ENCODE results near the gene ZNHIT3. TPM values are rescaled to one million over a fixed set of nuclear protein-coding genes. Genes with fewer than 3 reads are reported as not detected.
"Not testable (repeated sequence)": the region's sequence is repeated elsewhere in the genome, so short reads cannot be mapped to it uniquely, and the experiment has no call there.

ZNHIT3 gene
- total RNA-seq, 3 donors from 2014 or later, result 19.0 to 33.7 (median 29.3) TPM

GRCh38 chr17:36505171-36505570 lies 18.7 kb downstream of the ZNHIT3 start:
- H3K4me1 ChIP-seq, result no peaks in the 10 kb centered on the region
- no peaks in the 10 kb centered on the region for H3K9me3 ChIP-seq
- TF ChIP-seq, protein P1, sequence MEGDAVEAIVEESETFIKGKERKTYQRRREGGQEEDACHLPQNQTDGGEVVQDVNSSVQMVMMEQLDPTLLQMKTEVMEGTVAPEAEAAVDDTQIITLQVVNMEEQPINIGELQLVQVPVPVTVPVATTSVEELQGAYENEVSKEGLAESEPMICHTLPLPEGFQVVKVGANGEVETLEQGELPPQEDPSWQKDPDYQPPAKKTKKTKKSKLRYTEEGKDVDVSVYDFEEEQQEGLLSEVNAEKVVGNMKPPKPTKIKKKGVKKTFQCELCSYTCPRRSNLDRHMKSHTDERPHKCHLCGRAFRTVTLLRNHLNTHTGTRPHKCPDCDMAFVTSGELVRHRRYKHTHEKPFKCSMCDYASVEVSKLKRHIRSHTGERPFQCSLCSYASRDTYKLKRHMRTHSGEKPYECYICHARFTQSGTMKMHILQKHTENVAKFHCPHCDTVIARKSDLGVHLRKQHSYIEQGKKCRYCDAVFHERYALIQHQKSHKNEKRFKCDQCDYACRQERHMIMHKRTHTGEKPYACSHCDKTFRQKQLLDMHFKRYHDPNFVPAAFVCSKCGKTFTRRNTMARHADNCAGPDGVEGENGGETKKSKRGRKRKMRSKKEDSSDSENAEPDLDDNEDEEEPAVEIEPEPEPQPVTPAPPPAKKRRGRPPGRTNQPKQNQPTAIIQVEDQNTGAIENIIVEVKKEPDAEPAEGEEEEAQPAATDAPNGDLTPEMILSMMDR (IDR thresholded peaks at IDR 0.05), result no peak
- no peak for TF ChIP-seq POLR2AphosphoS5 (IDR thresholded peaks at IDR 0.05)
- no peak for TF ChIP-seq POLR2A (IDR thresholded peaks at IDR 0.05)
- intact Hi-C loops (cut with DNase I; ENCODE audit: low total_unique reads), result no loop called here
- DNase-seq (ENCODE audit: low spot score in 2 of 2), result no peak
- no peaks in the 10 kb centered on the region for H3K36me3 ChIP-seq
- no peak overlapping the region for H3K27ac ChIP-seq
- no peaks in the 10 kb centered on the region for H3K27me3 ChIP-seq
- H3K4me3 ChIP-seq, result no peak overlapping the region

DNA sequence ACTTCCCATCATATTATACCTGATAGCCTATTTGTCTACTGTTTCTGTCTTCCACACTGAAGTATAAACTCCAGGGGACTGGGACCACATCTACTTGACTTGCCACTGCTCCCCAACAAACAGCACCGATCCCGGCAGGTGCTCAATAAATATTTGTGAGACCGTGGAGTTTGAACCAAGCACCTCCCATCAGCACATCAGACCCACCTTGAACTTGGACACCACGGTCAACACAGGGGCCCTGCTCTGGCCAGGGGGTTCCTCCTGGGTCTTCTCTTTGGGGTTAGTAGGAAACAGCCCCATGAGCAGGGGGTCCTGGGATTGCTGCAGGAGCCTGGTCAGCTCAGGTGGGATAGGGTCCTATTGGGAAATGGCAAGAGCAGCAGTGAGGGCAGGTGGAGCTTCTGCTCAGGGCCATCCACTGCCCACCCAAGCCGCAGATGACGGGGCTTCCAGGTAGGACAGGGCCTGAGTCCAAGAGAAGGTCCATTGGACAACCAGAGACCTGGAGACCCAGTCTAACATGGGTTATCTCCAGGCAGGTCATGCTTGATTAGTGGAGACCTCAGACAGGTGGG lies 19.9 kb downstream of the ZNHIT3 start:
- Histone ChIP-seq H3K36me3 (no peaks in the 10 kb centered on the region), H3K4me1 (no peaks in the 10 kb centered on the region), H3K27me3 (no peaks in the 10 kb centered on the region), H3K27ac (no peak overlapping the region), H3K9me3 (no peaks in the 10 kb centered on the region), H3K4me3 (no peak overlapping the region)
- no peak for TF ChIP-seq POLR2A (IDR thresholded peaks at IDR 0.05)
- TF ChIP-seq, protein P1 (IDR thresholded peaks at IDR 0.05), result no peak
- no peak for TF ChIP-seq POLR2AphosphoS5 (IDR thresholded peaks at IDR 0.05)
- intact Hi-C loops (cut with DNase I; ENCODE audit: low total_unique reads), result no loop called here
- no peak for DNase-seq (ENCODE audit: low spot score in 2 of 2)

DNA sequence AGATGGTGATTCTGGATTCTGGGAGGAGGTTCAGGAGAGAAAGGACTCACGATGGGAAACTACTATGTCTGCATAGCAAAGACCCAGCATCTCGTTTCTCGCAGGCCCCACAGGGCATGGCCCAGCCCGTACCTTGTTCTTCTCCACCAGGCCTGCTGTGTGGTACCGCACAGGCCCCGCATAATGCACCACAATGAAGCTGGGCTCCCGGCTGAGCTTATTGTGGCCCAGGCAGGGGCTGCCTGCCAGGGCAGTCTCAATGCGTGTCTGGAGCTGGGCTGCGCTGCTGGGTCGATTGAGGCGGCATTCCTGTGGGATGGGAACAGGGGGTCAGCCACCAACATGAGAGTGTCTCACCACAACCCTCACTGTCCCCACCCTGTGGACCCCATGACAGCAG lies 20.4 kb downstream of the ZNHIT3 start:
- no peak for DNase-seq (ENCODE audit: low spot score in 2 of 2)
- intact Hi-C loops (cut with DNase I; ENCODE audit: low total_unique reads), result no loop called here
- Histone ChIP-seq H3K4me3 (no peak overlapping the region), H3K4me1 (no peaks in the 10 kb centered on the region), H3K27me3 (no peaks in the 10 kb centered on the region), H3K27ac (no peak overlapping the region), H3K36me3 (no peaks in the 10 kb centered on the region), H3K9me3 (no peaks in the 10 kb centered on the region)
- TF ChIP-seq, protein P1 (IDR thresholded peaks at IDR 0.05), result no peak
- no peak for TF ChIP-seq POLR2AphosphoS5 (IDR thresholded peaks at IDR 0.05)
- no peak for TF ChIP-seq POLR2A (IDR thresholded peaks at IDR 0.05)

GRCh38 chr17:36507266-36507665 lies 20.8 kb downstream of the ZNHIT3 start:
- Histone ChIP-seq H3K4me1 (no peaks in the 10 kb centered on the region), H3K27me3 (no peaks in the 10 kb centered on the region), H3K27ac (no peak overlapping the region), H3K9me3 (no peaks in the 10 kb centered on the region), H3K36me3 (no peaks in the 10 kb centered on the region), H3K4me3 (no peak overlapping the region)
- intact Hi-C loops (cut with DNase I; ENCODE audit: low total_unique reads), result no loop called here
- no peak for DNase-seq (ENCODE audit: low spot score in 2 of 2)
- TF ChIP-seq, protein P1 (IDR thresholded peaks at IDR 0.05), result no peak
- TF ChIP-seq POLR2AphosphoS5 (IDR thresholded peaks at IDR 0.05) (no peak), POLR2A (IDR thresholded peaks at IDR 0.05) (no peak)

DNA sequence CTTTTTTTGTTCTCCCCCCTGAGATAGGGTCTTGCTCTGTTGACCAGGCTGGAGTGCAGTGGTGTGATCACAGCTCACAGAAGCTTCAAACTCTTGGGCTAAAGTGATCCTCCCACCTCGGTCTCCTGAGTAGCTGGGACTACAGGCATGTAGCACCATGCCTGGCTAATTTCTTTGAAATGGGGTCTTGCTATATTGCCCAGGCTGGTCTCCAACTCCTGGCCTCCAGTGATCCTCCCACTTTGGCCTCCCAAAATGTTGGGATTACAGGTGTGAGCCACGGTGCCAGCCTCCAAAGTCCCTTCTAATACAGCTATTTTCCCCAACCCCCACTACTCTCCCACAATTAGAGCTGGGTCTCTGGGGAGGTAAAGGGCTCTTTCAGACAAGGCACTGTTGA lies 22.0 kb downstream of the ZNHIT3 start:
- H3K4me3 ChIP-seq; H3K27me3 ChIP-seq; H3K36me3 ChIP-seq; H3K27ac ChIP-seq; intact Hi-C loops (cut with DNase I; ENCODE audit: low total_unique reads); DNase-seq (ENCODE audit: low spot score in 2 of 2); H3K9me3 ChIP-seq; H3K4me1 ChIP-seq: not testable (repeated sequence)
